H9 (cell line): Measurements from ENCODE around the gene PPFIA2. TPM values are rescaled to one million over a fixed set of nuclear protein-coding genes. Genes with fewer than 3 reads are reported as not detected.

Source experiments
- DNase-seq: peaks from one replicate; pipeline ENCODE4 v3.0.0-alpha.2; 2017
- H2AFZ ChIP-seq: one replicate; pipeline ENCODE4 v1.6.1; 2013; ENCODE audit warnings: mild to moderate bottlenecking, low read length, control low read depth, moderate library complexity
- H2AK5ac ChIP-seq: 2 replicates; pipeline ENCODE4 v1.6.1; 2013; ENCODE audit warnings: low read length, control low read depth, mixed read lengths; ENCODE audit not compliant: insufficient read length
- H2BK120ac ChIP-seq: one replicate; pipeline ENCODE4 v1.6.1; 2013; ENCODE audit warnings: low read depth, mild to moderate bottlenecking, low read length, control low read depth, inconsistent platforms; ENCODE audit not compliant: poor library complexity, severe bottlenecking
- H2BK12ac ChIP-seq: 2 replicates; pipeline ENCODE4 v1.6.1; 2013; ENCODE audit warnings: low read length, control low read depth, mixed read lengths, low read depth; ENCODE audit not compliant: insufficient read length
- H2BK15ac ChIP-seq: 2 replicates; pipeline ENCODE4 v1.6.1; 2013; ENCODE audit warnings: low read depth, low read length, control low read depth
- H2BK20ac ChIP-seq: one replicate; pipeline ENCODE4 v1.6.1; 2013; ENCODE audit warnings: low read depth, mild to moderate bottlenecking, low read length, control low read depth, inconsistent platforms; ENCODE audit not compliant: poor library complexity, severe bottlenecking
- H2BK5ac ChIP-seq: 2 replicates; pipeline ENCODE4 v1.6.1; 2013; ENCODE audit warnings: low read length, control low read depth, mixed read lengths; ENCODE audit not compliant: insufficient read length
- H3K14ac ChIP-seq: 2 replicates; pipeline ENCODE4 v1.6.1; 2013; ENCODE audit warnings: low read length, control low read depth; ENCODE audit not compliant: insufficient read depth
- H3K18ac ChIP-seq: 2 replicates; pipeline ENCODE4 v1.6.1; 2013; ENCODE audit warnings: low read depth, mild to moderate bottlenecking, mixed read lengths, low read length, control low read depth; ENCODE audit not compliant: insufficient read length
- H3K23ac ChIP-seq: 2 replicates; pipeline ENCODE4 v1.6.1; 2013; ENCODE audit warnings: low read length, control low read depth, mixed read lengths, low read depth; ENCODE audit not compliant: insufficient read length
- H3K23me2 ChIP-seq: 2 replicates; pipeline ENCODE4 v1.6.1; 2013; ENCODE audit warnings: low read depth, mild to moderate bottlenecking, mixed read lengths, low read length, control low read depth; ENCODE audit not compliant: insufficient read length, poor library complexity, severe bottlenecking
- H3K27ac ChIP-seq: 2 replicates; pipeline ENCODE4 v1.5.1; 2013; ENCODE audit warnings: low read length, control low read depth, mixed read lengths, low read depth; ENCODE audit not compliant: insufficient read length
- H3K27me3 ChIP-seq: 2 replicates; pipeline ENCODE4 v1.6.1; 2013; ENCODE audit warnings: low read length, control low read depth, inconsistent platforms; ENCODE audit not compliant: insufficient read depth
- H3K4ac ChIP-seq: 2 replicates; pipeline ENCODE4 v1.6.1; 2013; ENCODE audit warnings: low read depth, mild to moderate bottlenecking, control low read depth, inconsistent platforms, low read length, moderate library complexity
- H3K4me1 ChIP-seq: 2 replicates; pipeline ENCODE4 v1.6.1; 2013; ENCODE audit warnings: low read length, control low read depth, inconsistent platforms; ENCODE audit not compliant: insufficient read depth
- H3K4me2 ChIP-seq: 2 replicates; pipeline ENCODE4 v1.6.1; 2013; ENCODE audit warnings: low read length, control low read depth, mixed read lengths; ENCODE audit not compliant: insufficient read length, insufficient read depth
- H3K56ac ChIP-seq: 2 replicates; pipeline ENCODE4 v1.6.1; 2013; ENCODE audit warnings: low read depth, mild to moderate bottlenecking, mixed read lengths, low read length, control low read depth; ENCODE audit not compliant: insufficient read length
- H3K79me1 ChIP-seq: 2 replicates; pipeline ENCODE4 v1.6.1; 2013; ENCODE audit warnings: low read depth, mild to moderate bottlenecking, moderate library complexity, low read length, control low read depth, inconsistent platforms; ENCODE audit not compliant: insufficient read depth, poor library complexity, severe bottlenecking
- H3K79me2 ChIP-seq: 2 replicates; pipeline ENCODE4 v1.6.1; 2013; ENCODE audit warnings: low read length, control low read depth, inconsistent platforms; ENCODE audit not compliant: insufficient read depth
- H3K9ac ChIP-seq: 2 replicates; pipeline ENCODE4 v1.6.1; 2013; ENCODE audit warnings: low read length, control low read depth, mixed read lengths; ENCODE audit not compliant: insufficient read length; ENCODE audit errors: extremely low read depth
- H3K9me3 ChIP-seq: one replicate; pipeline ENCODE4 v1.6.1; 2013; ENCODE audit warnings: low read depth, low read length, inconsistent platforms; ENCODE audit not compliant: control insufficient read depth
- H3T11ph ChIP-seq: one replicate; pipeline ENCODE4 v1.6.1; 2013; ENCODE audit warnings: mild to moderate bottlenecking, low read length, control low read depth, inconsistent platforms
- H4K20me1 ChIP-seq: one replicate; pipeline ENCODE4 v1.6.1; 2013; ENCODE audit not compliant: control insufficient read depth, insufficient read length, insufficient read depth
- H4K5ac ChIP-seq: 2 replicates; pipeline ENCODE4 v1.6.1; 2013; ENCODE audit warnings: low read depth, mild to moderate bottlenecking, mixed read lengths, low read length, control low read depth; ENCODE audit not compliant: insufficient read length
- H4K8ac ChIP-seq: replicated peaks from 2 replicates; pipeline ENCODE4 v1.6.1; 2013; ENCODE audit warnings: low read length, control low read depth, mixed read lengths, low read depth; ENCODE audit not compliant: insufficient read length
- H4K91ac ChIP-seq: 2 replicates; pipeline ENCODE4 v1.6.1; 2013; ENCODE audit warnings: low read depth, mild to moderate bottlenecking, moderate library complexity, mixed read lengths, low read length, control low read depth; ENCODE audit not compliant: insufficient read length
- H3K27ac Mint-ChIP-seq, 3 experiments: 2 replicates in 2 of 3; 3 replicates in 1 of 3; pipeline ENCODE4 v1.8.0; 2020 to 2021; ENCODE audit warnings: mixed read lengths in 3 of 3, mild to moderate bottlenecking in 1 of 3, moderate library complexity in 1 of 3
- H3K27me3 Mint-ChIP-seq: 2 replicates; pipeline ENCODE4 v1.8.0; 2021; ENCODE audit warnings: low read depth, mild to moderate bottlenecking, moderate library complexity, mixed read lengths
- H3K36me3 Mint-ChIP-seq, 3 experiments: 2 replicates in 2 of 3; 3 replicates in 1 of 3; pipeline ENCODE4 v1.8.0; 2020 to 2021; ENCODE audit warnings: low read depth in 3 of 3, mixed read lengths in 3 of 3; ENCODE audit not compliant: insufficient read depth in 1 of 3
- H3K4me1 Mint-ChIP-seq, 2 experiments: 2 replicates each; pipeline ENCODE4 v1.8.0; 2020; ENCODE audit warnings: mixed read lengths in 2 of 2
- H3K4me3 Mint-ChIP-seq, 2 experiments: 2 replicates in 1 of 2; 3 replicates in 1 of 2; pipeline ENCODE4 v1.8.0; 2020 to 2021; ENCODE audit warnings: mild to moderate bottlenecking in 2 of 2, mixed read lengths in 2 of 2, moderate library complexity in 1 of 2
- H3K9me3 Mint-ChIP-seq, 2 experiments: 2 replicates in 1 of 2; 3 replicates in 1 of 2; pipeline ENCODE4 v1.8.0; 2020; ENCODE audit warnings: mild to moderate bottlenecking in 2 of 2, mixed read lengths in 2 of 2, moderate library complexity in 1 of 2
- CTCF ChIP-seq: fragments of 200-600 bp; sonication (generic); conservative IDR thresholded peaks from 3 replicates; pipeline ENCODE4 v1.8.0; 2021; ENCODE audit warnings: antibody characterized with exemption, mild to moderate bottlenecking
- WGBS: extraction: QIAGEN DNeasy Blood & Tissue Kit; methylation state at CpG from one replicate; pipeline ENCODE4 v1.1.7; 2013; ENCODE audit warnings: missing lambda C conversion rate, low lambda C conversion rate, mixed read lengths; ENCODE audit not compliant: insufficient read length; ENCODE audit errors: extremely low coverage; 5-methylcytosine and 5-hydroxymethylcytosine counted together
- total RNA-seq: library from RNA; stranded (reverse); gene quantifications from 2 replicates; pipeline ENCODE4 v1.2.1, GENCODE V29; 2021

The PPFIA2 gene
- total RNA-seq, 1 experiment from 2014 or later: 1.3 TPM

GRCh38 chr12:81617915-81618314, 141.2 kb downstream of the PPFIA2 start:
- H3K23ac ChIP-seq: no peak overlapping the region
- no peaks in the 10 kb centered on the region for H4K20me1 ChIP-seq
- no peaks in the 10 kb centered on the region; the same call in 1 of the 2 replicates for H3K27me3 Mint-ChIP-seq

More at GRCh38 chr12:81617915-81618314, 141.2 kb downstream of the PPFIA2 start:
- H3K27me3 ChIP-seq: no peaks in the 10 kb centered on the region
- no peaks in the 10 kb centered on the region for H3K79me1 ChIP-seq
- no peak overlapping the region for H4K5ac ChIP-seq
- H3K14ac ChIP-seq: no peak overlapping the region
- H4K8ac ChIP-seq: no peak overlapping the region
- H3K4me3 Mint-ChIP-seq: no peak overlapping the region
- peaks cover 5 to 7% of the 10 kb centered on the region in 2 experiments for H3K4me1 Mint-ChIP-seq
- H3K9ac ChIP-seq: no peak overlapping the region
- H2BK120ac ChIP-seq: no peak overlapping the region
- no peak overlapping the region for H2BK5ac ChIP-seq
- H3T11ph ChIP-seq: no peak overlapping the region
- no peak for DNase-seq
- H3K27ac ChIP-seq: no peak overlapping the region
- no peak overlapping the region for H2BK20ac ChIP-seq
- no peak overlapping the region for H3K18ac ChIP-seq
- H2AK5ac ChIP-seq: no peak overlapping the region
- H2BK12ac ChIP-seq: no peak overlapping the region
- no peaks in the 10 kb centered on the region for H3K36me3 Mint-ChIP-seq
- no peaks in the 10 kb centered on the region for H3K4me1 ChIP-seq
- peak overlapping the region in 1 of 3 experiments; percentile 61; a peak in 3 of 7 replicates for H3K27ac Mint-ChIP-seq
- H3K56ac ChIP-seq: no peak overlapping the region
- no peak overlapping the region for H2BK15ac ChIP-seq
- no peak overlapping the region for H3K4ac ChIP-seq
- no peak overlapping the region for H2AFZ ChIP-seq
- H3K79me2 ChIP-seq: no peaks in the 10 kb centered on the region
- no peaks in the 10 kb centered on the region for H3K9me3 ChIP-seq
- no peaks in the 10 kb centered on the region; a peak in 2 of 5 replicates for H3K9me3 Mint-ChIP-seq
- no peak for TF ChIP-seq CTCF
- no peaks in the 10 kb centered on the region for H3K23me2 ChIP-seq
- no CpG with 5 or more reads among the region's 2 CpGs for WGBS
- no peak overlapping the region for H4K91ac ChIP-seq
- H3K4me2 ChIP-seq: no peak overlapping the region
